HG03095 (cell line): ENCODE data around the gene FAAP20.

Source experiments
- ATAC-seq: cut with Tn5 transposase; IDR thresholded peaks from one replicate; pipeline ENCODE4 v1.9.1; 2021; ENCODE audit warnings: moderate library complexity; ENCODE audit not compliant: unreplicated experiment

The FAAP20 gene

DNA sequence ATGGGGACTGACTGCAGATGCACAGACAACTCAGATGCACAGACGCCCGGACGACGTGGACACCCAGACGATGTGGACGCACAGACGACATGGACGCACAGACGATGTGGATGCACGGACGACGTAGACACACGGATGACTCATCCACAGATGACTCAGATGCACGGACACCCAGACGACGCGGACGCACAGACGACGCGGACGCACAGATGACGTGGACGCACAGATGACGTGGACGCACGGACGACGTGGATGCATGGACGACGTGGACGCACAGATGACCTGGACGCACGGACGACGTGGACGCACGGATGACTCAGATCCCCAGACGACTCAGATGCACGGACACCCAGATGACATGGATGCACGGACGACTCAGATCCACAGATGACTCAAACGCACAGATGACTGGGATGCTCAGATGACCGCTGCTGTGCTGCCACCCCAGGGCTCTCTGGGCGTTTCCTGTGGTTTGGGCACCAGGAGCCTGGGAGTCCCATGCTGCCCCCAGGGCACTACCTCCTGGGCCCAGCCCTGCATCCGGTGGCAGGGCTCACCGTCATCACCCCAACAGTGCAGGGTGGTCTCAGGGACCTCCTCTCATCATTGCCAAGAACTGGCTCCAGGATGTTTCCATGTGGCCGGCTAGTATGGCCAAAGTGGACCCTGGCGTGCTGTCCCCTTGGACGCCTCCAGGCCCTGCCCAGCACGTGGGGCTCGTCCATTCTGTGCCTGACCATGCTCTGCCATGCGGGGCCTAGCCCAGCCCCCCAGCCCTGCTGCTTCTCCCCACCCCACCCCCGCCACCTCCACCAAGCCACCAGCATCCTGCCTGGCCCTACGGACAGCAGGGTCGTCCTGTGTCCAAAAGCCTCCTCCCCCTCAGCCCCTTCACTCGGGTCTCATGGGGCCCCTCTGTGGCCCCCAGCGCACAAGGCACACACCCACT is 14.0 kb downstream of the FAAP20 start:
- ATAC-seq: no peak

DNA sequence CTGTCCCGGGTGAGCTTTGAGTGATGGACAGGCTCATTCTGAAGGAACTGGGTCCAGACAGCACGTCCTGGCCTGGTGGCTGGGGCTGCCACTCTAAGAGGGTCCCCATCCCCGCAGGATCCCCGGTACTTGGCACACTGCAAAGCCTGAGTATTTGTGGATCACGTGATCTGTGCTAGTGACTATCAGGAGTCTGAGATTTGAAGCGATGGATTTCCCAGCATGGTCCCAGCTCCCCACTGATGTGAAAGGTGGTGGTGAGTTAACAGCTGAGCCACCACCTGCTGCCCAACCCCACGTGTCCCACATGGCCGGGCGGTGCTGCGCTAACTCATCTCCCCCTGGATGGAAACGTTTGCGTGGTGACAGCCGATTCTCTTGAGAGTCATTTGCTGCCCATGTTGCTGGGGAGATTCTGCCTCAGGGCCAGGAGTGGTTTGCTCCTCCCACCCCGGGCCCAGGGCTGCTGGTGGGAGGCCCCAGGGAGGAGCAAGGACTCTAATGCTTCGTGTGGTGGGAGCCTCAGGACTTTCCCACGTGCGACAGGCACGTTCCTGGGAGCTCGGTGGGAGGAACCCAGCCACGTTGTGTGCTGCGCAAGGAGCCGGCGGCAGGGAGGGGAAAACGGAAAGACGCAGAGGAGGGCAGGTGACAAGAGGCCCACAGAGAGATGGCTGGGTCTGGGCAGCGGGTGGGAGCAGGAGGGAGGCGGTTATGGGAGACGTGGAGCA is 15.1 kb downstream of the FAAP20 start:
- ATAC-seq: no peak

DNA sequence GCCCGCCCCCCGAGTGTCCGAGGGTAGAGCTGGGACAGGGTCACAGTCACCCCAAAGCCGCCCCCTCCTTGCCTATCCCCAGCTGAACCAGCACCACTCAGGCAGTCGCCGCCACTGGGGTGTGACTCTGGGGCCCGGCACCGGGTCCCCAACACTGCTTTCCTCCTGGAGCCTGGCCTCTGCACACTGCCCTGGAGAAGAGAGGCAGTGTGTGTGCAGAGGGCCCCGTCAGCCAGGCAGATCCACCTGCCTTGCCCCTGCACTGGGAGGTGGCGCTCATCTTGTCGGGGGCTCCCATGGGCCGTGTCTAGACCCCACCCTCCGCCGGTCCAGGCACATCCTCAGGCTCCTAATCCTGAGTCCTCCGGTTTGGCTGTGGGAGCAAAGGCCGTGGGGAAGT is 15.7 kb downstream of the FAAP20 start:
- no peak for ATAC-seq

DNA sequence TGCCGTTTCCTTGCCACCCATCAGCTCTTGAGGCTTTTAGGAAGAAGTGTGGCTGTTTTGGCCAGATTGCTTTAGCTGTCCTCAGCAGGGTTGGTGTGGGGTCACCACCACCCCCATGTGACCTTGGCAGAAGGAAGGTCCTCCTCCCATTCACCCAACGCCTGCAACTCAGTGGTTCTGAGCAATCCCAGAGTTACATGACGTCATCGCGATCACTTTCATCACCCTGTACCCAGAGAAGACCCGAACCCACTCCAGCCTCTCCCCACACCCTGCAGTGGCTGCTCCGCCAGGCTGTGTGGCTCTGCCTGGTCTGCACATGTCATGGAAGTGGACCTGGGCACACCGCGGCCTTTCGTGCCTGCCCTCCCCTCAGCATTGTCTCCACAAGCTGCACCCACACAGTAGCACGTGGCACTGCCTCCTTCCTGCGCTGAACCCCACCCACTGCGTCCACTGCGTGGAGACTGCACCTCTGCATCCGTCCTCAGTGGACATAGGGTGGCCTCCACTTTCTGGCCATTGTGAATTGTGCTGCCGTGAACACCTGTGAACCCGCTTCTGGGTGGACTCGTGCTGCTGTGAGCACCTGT is 16.5 kb downstream of the FAAP20 start:
- ATAC-seq: no peak

DNA sequence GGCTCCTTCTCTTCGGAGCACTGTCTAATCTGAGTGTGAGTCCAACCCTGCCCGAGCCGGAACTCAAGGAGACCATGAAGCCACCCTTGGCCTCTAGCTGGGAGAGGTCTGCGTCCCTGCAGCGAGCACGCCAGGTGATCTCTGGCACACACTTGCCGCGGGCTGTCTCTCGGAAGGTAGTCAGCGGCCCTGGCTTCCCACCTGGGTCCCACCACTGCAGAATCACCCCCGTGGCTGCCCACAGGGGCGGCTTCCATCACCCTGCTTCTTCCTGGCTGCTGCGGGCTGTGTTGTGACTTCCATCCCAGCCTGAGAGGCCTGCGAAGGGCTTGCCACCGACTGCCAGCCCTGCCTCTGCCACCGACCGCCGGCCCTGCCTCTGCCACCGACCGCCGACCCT is 17.0 kb downstream of the FAAP20 start:
- ATAC-seq: no peak

DNA sequence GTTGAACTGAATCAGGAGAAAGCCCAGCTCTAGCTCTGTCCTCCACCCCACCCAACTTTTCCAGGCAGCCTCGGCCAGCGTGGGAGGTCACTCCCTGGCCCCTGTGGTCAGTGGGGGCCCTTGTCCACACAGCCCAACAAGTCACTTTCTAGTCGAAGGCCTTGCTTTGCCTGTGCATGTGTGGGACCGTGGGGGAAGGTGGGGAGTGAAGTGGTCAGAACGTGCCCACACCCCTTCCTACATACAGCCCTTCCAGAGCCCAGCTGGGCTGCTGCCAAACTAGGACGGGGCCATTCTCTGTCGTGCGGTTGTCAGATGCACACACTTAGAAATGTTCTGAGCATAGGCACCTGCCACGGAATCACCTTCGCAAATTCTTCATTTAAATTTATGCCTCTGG is 18.0 kb downstream of the FAAP20 start:
- no peak for ATAC-seq

DNA sequence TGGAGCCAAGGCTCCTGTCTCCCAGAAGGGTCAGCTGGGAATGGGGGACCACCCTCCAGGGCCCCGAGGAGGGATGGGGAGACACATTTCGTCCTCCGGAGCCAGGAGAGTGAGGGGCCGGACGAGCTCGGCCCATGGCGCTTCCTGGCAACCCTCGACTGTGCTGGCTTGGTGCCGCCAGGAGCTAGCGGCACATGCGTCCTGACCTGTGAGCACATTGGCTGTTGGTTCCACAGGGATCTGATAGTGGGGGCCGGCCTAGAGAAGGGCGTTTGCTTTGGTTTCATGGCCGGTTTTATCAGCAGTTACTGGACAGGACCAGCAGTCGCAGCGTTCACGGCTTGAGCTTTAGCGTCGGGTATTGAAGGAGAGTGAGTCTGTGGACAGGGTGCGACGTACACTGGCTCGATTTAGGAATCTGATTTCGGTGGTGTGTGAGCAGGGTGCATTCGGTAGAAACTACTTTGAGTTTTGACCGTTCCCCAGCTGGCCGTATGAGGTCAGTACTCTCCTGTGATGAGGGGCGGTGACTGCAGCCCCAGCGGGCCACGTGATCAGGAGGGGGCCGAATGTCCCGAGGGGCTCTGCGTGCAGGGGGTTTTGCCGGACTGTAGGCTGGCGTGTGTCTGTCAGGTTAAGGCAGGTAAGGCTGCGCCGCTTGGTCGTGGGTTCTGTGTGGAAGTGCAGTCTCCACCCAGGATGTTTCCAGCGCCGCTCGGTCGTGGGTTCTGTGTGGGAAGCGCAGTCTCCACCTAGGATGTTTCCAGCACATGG is 18.7 kb downstream of the FAAP20 start:
- no peak for ATAC-seq

DNA sequence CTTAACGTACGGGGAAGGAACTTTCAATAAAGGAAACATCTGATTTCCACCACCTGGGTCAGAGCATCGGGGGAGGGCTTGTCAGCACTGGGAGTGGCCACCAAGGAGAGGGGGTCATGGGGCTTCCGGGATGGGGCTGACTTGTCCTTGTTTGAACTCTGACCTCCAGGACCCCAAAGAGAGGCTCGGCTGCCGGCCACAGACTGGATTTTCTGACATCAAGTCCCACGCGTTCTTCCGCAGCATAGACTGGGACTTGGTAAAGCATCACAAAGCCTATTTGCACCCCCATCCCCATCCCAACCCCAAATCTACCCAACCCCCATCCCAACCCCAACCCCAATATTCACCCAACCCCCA is 19.5 kb downstream of the FAAP20 start:
- ATAC-seq: no peak

DNA sequence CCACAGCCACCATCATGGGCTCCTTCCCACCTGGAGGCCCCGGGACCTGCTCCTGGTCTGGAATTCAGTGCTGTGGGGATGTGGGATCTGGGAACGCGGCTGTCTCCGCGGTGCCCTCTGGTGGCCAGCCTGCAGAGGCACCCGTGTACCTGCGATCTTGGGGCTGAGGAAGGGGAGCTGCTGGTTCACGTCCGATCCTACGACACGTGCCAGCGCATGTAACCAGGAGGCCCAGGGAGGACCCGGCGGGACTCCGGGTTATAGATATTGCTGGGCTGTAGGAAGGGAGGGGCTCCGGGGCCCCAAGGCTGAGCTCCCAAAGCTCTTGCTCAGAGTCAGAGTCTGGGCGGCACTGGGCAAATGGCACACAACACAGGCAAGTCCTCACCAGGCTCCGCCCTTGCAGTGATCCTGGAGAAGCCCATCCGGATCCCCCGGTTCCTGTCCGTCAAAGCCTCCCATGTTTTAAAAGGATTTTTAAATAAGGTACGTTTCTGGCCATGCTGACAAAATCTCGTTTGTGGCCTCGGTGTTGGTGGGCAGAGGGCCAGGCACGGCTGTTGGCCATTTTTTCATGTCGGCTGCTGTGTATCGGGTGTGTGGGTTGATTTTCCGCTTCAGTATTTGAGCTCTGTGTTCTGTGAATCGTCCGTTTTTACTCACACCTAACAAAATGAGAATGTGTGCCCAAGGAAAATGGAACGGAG is 20.1 kb downstream of the FAAP20 start:
- no peak for ATAC-seq

DNA sequence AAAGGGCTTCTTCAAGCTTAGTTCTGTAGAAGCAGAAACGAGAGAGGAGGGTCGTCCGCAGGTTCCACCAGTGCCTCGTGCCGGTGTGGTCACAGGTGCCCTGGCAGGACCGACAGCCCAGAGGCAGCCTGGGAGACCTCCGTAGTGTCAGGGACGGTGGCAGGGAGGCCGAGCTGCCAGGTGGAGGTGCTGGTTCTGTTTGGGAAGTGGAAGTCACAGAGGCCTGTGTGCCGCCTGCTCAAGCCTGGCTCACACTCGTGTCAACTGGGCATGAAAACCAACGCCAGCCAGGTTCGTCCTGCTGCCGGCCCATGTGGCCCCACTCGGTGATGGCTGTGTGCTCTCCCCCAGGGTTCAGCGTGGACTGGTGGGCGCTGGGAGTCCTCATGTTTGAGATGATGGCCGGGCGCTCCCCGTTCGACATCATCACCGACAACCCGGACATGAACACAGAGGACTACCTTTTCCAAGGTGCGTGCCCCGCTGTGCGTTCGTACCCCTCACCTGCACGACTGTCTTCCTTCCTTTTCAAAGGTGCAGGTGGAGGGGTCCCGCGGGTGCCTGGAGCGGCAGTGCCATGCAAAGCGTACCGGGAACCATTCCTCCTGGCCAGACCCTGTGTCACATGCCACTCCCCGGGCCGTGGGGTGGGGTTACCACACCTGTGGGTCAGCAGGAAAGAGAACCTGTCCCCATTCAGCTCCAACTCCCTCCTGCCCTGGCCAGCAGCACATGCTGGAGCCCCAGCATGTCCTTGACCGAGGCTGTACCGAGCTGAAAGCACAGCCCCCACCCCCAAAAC is 20.8 kb downstream of the FAAP20 start:
- ATAC-seq: no peak

DNA sequence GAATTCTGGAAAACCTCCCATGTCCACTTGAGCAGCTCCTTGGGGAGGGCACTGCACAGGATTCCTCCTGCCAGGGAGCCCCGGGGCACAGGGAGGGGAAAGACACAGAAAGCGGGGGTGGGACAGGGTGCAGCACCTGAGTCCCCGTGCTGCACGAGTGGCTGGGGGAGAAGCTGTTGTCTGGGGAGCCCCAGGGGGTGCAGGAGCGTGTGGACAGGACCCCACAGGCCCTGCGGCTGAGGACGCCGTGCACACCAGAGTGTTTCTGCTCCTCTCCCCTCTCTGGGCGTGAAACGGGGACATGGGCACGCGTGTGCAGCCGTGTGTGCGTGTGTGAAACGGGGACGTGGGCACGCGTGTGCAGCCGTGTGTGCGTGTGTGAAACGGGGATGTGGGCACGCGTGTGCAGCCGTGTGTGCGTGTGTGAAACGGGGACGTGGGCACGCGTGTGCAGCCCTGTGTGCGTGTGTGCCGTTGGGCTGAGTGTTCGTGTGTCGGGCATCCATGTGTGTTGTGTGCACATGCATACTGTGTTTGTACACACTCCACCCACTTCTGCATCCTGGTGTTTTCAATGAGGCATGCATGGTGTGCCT is 21.9 kb downstream of the FAAP20 start:
- ATAC-seq: no peak

DNA sequence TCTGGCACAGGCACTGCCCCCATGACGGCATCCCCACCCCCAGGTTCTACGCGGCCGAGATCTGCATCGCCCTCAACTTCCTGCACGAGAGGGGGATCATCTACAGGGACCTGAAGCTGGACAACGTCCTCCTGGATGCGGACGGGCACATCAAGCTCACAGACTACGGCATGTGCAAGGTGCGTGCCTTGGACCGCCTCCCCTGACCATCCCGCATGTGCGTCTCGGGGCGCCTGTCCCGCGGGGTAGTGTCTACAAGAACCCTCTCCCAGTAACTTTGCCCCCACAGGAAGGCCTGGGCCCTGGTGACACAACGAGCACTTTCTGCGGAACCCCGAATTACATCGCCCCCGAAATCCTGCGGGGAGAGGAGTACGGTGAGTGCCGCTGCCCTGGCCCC is 22.6 kb downstream of the FAAP20 start:
- no peak for ATAC-seq

DNA sequence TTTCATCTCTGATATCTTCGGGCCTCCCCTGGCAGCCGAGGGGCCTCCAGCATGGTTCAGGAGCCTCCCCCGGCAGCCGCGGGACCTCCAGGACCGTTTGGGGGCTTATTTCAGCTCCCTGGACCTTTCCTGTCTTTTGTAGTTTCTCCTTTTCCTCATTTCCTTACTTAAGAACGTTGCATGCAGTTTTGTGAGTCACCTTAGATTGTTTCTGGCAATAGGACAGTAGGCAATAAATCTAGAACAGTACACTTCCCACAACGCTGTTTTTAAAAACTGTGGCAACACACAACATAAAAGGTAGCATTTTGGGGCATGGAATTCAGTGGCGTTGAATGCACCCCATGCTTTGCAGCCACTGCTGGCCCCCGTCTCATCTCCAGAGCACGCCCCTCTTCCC is 24.4 kb downstream of the FAAP20 start:
- ATAC-seq: no peak

DNA sequence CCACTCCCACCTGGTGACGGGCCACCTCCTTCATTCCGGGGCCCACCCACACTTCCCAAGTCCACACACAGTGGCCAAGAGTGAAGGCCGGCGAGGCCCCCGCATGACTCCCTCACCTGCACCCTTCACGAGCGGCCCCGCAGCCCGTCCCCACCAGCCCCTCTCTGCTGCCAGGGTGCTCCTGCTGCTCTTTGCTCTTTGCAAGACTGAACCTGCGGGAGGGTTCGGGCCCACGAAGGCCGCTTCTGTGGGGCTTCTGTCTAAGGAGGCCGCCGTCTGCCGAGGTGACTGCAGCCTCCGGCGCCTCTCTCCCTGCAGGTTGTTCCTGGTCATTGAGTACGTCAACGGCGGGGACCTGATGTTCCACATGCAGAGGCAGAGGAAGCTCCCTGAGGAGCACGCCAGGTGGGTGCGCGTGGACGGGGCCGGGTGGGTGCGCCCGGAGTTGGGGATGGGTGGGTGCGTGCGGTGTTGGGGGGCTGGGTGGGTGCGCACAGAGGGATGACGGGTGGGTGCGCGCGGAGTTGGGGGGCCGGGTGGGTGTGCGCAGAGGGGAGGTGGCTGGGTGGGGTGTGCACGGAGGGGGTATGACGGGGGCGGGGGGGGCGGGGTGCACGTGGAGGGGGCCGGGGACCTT is 25.3 kb downstream of the FAAP20 start:
- ATAC-seq: no peak

DNA sequence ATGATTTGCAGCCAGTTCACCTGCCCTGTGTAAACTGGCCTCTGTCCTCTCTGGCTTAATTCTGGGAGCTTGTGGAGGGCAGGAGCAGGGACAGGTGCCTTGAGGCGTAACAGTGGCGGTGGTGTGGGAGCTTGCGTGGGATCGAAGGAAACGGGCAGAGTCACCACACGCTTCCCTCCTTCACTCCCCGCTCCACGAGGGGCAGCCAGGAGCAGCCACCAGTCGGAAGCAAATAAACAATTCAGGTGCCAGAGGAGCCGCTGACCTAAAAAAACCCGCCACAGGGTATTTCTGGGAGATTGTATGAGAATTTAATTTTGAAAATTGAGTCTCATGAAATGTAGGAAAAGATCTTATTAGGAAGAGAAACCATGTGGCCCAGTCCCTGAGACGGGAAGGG is 26.0 kb downstream of the FAAP20 start:
- ATAC-seq: no peak

DNA sequence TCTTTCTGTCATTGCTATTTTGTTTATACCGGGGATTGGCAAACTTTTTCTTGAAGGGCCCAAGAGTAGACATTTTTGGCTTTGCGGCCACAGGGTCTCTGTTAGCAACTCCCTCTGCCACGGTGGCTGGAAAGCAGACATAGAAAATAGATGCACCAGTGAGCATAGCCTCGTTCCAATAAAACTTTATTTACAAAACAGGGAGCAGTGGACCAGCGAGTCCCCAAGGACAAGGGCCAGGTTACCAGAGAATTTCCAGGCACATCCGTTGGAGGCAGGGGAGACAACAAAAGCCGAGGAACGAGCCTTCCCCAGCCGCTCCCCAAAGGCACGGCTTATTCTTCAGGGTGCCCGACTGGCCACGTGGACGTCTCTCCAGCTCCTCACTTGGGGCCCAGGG is 26.5 kb downstream of the FAAP20 start:
- ATAC-seq: no peak

DNA sequence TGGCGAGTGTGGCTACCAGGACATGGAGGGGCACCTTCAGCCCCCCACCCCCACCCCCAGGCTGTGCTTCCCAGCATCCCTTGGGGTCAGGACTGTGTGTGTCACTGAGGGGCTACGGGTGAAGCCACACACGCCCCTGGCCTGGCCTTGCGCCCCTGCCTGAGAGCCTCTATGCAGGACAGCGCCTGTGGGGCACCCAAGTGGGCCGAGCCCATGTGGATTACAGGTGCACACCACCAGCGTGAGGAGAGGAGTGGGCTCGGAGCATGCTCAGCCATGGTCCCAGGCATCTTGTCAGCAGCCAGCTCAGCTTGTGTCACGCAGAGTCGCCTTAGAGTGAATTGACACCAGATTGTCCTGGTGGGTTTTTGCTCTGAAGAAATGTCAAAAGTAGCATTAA is 27.9 kb downstream of the FAAP20 start:
- ATAC-seq: no peak

DNA sequence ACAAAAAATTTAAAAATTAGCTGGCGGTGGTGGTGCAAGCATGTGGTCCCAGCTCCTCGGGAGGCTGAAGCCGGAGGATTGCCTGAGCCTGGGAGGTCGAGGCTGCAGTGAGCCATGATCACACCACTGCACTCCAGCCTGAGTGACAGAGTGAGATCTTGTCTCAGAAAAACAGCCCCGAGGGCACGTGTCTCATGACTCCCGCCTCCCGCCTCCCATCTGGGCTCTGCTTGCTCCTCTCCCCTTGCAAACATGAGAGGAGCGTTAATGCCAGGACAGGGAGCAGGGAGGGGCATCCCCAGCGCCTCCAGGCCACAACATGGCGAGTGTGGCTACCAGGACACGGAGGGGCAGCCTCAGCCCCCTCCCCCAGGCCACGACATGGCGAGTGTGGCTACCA is 28.3 kb downstream of the FAAP20 start:
- ATAC-seq: no peak

DNA sequence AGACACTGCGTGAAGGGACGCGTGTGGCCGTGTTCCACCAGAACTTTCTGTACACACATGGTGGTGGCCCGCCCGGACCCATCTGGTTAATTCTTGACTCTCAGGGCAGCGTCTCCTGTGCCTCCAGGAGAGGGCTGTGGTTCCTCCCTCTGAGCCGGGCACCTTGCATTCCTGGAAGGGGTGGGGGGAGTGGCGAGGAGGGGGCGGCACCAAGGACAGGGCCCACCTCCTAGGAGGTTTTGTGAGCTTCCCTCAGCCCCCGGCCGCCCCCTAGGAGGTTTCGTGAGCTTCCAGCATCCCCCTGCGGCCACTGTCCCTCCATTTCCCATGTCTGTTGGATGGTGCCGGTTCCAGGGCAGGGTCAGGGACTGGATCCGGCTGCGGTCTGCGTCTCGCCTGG is 28.9 kb downstream of the FAAP20 start:
- ATAC-seq: no peak
